ENCODE results near the gene EIF2S3. TPM values are rescaled to one million over a fixed set of nuclear protein-coding genes. Genes with fewer than 3 reads are reported as not detected.
A peak's percentile ranks its signal among the peaks of the same experiment; 100 is the strongest.
"Not testable (repeated sequence)": the region's sequence is repeated elsewhere in the genome, so short reads cannot be mapped to it uniquely, and the experiment has no call there.

The EIF2S3 gene
- total RNA-seq, 3 donors from 2014 or later = 95.5 to 150 (median 129) TPM

DNA sequence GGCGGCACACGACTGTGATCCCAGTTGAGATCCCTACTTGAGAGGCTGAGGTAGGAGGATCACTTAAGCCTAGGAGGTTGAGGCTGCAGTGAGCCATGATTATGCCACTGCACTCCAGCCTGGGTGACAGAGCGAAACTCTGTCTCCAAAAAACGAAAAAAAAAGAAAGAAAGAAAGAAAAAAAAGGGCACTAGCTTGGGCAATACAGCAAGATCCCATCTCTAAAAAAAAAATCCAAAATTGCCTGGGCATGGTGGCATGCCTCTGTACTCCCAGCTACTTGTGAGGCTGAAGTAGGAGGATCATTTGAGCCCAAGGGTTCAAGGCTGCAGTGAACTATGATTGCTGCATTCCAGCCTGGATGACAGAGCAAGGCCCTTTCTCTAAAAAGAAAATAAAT, 17.0 kb upstream of the EIF2S3 start:
- TF ChIP-seq POLR2A (IDR thresholded peaks at IDR 0.05) (no peak), CTCF (IDR thresholded peaks at IDR 0.05) (no peak), POLR2AphosphoS5 (IDR thresholded peaks at IDR 0.05) (no peak)
- Histone ChIP-seq H3K27ac (no peak overlapping the region), H3K4me1 (no peaks in the 10 kb centered on the region), H3K4me3 (no peak overlapping the region), H3K27me3 (peaks cover 0 to 27% of the 10 kb centered on the region in 2 donors), H3K36me3 (no peaks in the 10 kb centered on the region), H3K9me3 (no peaks in the 10 kb centered on the region)
- DNase-seq (ENCODE audit: low spot score in 2 of 2) = no peak
- intact Hi-C loops (cut with DNase I; ENCODE audit: low total_unique reads) = no loop called here

GRCh38 chrX:24046060-24046459, 8.7 kb upstream of the EIF2S3 start:
- H3K4me3 ChIP-seq; DNase-seq (ENCODE audit: low spot score in 2 of 2); H3K9me3 ChIP-seq; H3K27me3 ChIP-seq; H3K36me3 ChIP-seq; H3K4me1 ChIP-seq; H3K27ac ChIP-seq; intact Hi-C loops (cut with DNase I; ENCODE audit: low total_unique reads): not testable (repeated sequence)

DNA sequence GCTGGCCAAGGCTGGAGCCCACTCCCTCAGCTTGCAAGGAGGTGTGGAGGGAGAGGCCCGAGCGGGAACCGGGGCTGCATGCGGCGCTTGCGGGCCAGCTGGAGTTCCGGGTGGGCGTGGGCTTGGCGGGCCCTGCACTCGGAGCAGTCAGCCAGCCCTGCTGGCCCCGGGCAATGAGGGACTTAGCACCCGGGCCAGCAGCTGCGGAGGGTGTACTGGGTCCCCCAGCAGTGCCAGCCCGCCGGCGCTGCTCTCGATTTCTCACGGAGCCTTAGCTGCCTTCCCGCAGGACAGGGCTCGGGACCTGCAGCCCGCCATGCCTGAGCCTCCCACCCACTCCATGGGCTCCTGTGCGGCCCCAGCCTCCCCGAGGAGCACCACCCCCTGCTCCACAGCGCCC, 5.1 kb upstream of the EIF2S3 start:
- H3K27ac ChIP-seq; H3K9me3 ChIP-seq; H3K4me1 ChIP-seq; H3K36me3 ChIP-seq; H3K27me3 ChIP-seq; intact Hi-C loops (cut with DNase I; ENCODE audit: low total_unique reads); H3K4me3 ChIP-seq; DNase-seq (ENCODE audit: low spot score in 2 of 2): not testable (repeated sequence)

GRCh38 chrX:24050522-24051318, 4.0 kb upstream of the EIF2S3 start:
- H3K9me3 ChIP-seq; H3K36me3 ChIP-seq; H3K4me1 ChIP-seq; DNase-seq (ENCODE audit: low spot score in 2 of 2); H3K4me3 ChIP-seq; H3K27me3 ChIP-seq; intact Hi-C loops (cut with DNase I; ENCODE audit: low total_unique reads); H3K27ac ChIP-seq: not testable (repeated sequence)

DNA sequence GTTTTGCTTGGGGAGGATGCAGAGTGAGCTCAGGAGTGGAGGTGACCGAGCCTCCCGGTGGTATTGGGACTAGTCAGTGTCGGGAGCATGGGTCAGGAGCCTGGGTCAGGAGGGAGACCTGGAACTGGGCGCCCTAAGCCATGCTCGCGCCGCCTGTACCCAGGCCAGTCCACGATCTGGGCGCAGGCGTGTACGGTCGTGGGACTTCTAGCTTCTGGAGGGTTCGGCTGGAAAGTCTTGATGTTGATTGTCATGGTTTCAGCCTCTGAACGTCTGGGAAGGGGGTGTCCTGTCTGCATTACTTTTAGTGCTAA, 244 bp downstream of the EIF2S3 start:
- Histone ChIP-seq H3K4me3 (peak overlapping the region; percentile 66 to 84 (median 78)), H3K27ac (peak overlapping the region; percentile 92 to 93), H3K4me1 (no peaks in the 10 kb centered on the region), H3K27me3 (no peaks in the 10 kb centered on the region), H3K36me3 (no peaks in the 10 kb centered on the region), H3K9me3 (no peaks in the 10 kb centered on the region)
- no peak for DNase-seq (ENCODE audit: low spot score in 2 of 2)
- TF ChIP-seq POLR2AphosphoS5 (IDR thresholded peaks at IDR 0.05) (no peak), CTCF (IDR thresholded peaks at IDR 0.05) (no peak), POLR2A (IDR thresholded peaks at IDR 0.05) (no peak)
- intact Hi-C loops (cut with DNase I; ENCODE audit: low total_unique reads) = no loop called here

DNA sequence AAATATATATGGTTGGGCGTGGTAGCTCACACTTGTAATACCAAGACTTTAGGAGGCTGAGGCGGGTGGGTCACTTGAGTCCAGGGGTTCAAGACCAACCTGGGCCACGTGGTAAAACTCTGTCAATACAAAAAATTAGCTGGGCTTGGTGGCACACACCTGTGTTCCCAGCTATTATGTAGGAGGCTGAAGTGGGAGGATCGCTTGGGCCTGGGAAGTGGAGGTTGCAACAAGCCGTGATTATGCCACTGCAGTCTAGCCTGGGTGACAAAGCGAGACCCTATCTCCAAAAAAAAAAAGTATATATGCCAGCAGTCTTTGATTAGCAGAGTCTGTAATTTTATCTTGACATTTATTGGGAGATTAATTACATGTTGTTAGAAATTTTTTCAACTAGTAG, 8.7 kb downstream of the EIF2S3 start:
- no peak overlapping the region for H3K27ac ChIP-seq
- TF ChIP-seq POLR2A (IDR thresholded peaks at IDR 0.05) = no peak
- no peak for TF ChIP-seq CTCF (IDR thresholded peaks at IDR 0.05)
- TF ChIP-seq POLR2AphosphoS5 (IDR thresholded peaks at IDR 0.05) = no peak
- H3K4me1 ChIP-seq = no peaks in the 10 kb centered on the region
- H3K9me3 ChIP-seq = no peaks in the 10 kb centered on the region
- intact Hi-C loops (cut with DNase I; ENCODE audit: low total_unique reads) = no loop called here
- H3K4me3 ChIP-seq = no peak overlapping the region
- H3K36me3 ChIP-seq = peaks cover 13% of the 10 kb centered on the region
- H3K27me3 ChIP-seq = no peaks in the 10 kb centered on the region
- DNase-seq (ENCODE audit: low spot score in 2 of 2) = no peak

GRCh38 chrX:24069877-24070276, 15.1 kb downstream of the EIF2S3 start:
- intact Hi-C loops (cut with DNase I; ENCODE audit: low total_unique reads) = no loop called here
- Histone ChIP-seq H3K27ac (no peak overlapping the region), H3K36me3 (peaks cover 4% of the 10 kb centered on the region), H3K4me3 (no peak overlapping the region), H3K4me1 (no peaks in the 10 kb centered on the region), H3K9me3 (no peaks in the 10 kb centered on the region), H3K27me3 (no peaks in the 10 kb centered on the region)
- no peak for TF ChIP-seq POLR2AphosphoS5 (IDR thresholded peaks at IDR 0.05)
- TF ChIP-seq POLR2A (IDR thresholded peaks at IDR 0.05) = no peak
- TF ChIP-seq CTCF (IDR thresholded peaks at IDR 0.05) = no peak
- no peak for DNase-seq (ENCODE audit: low spot score in 2 of 2)

All from breast epithelium (tissue), 4 donors.